Breast epithelium (tissue), 4 donors: Measurements from ENCODE around the gene GNG8. TPM values are rescaled to one million over a fixed set of nuclear protein-coding genes. Genes with fewer than 3 reads are reported as not detected.
A peak's percentile ranks its signal among the peaks of the same experiment; 100 is the strongest.

Experiments used
- DNase-seq, 2 donors: peaks; one replicate each; pipeline ENCODE4 v3.0.0-alpha.2; 2019; ENCODE audit warnings: low spot score in 2 of 2
- H3K27ac ChIP-seq, 2 donors: fragments of 200-600 bp; sonication (generic) in 1 of 2; one replicate each; pipeline ENCODE4 v1.5.1; 2016 to 2019; ENCODE audit warnings: mild to moderate bottlenecking in 1 of 2
- H3K27me3 ChIP-seq, 2 donors: fragments of 200-600 bp; sonication (generic) in 1 of 2; one replicate each; pipeline versions ENCODE4 v1.5.1 to v1.6.0; 2017 to 2019; ENCODE audit warnings: control low read depth in 1 of 2, mild to moderate bottlenecking in 1 of 2
- H3K36me3 ChIP-seq: fragments of 200-600 bp; one replicate; pipeline ENCODE4 v1.5.1; 2019
- H3K4me1 ChIP-seq, 2 donors: fragments of 200-600 bp; sonication (generic); one replicate each; pipeline ENCODE4 v1.5.1; 2016 to 2019; ENCODE audit warnings: control low read depth in 1 of 2
- H3K4me3 ChIP-seq, 3 donors: fragments of 200-600 bp; sonication (generic); 1 replicate in 2 of 3; 2 replicates in 1 of 3; pipeline ENCODE4 v1.5.1; 2016 to 2019; ENCODE audit warnings: mild to moderate bottlenecking in 3 of 3, moderate library complexity in 2 of 3
- H3K9me3 ChIP-seq, 2 donors: fragments of 200-600 bp; sonication (generic) in 1 of 2; one replicate each; pipeline ENCODE4 v1.5.1; 2016 to 2019; ENCODE audit warnings: control low read depth in 1 of 2
- POLR2A ChIP-seq: fragments of 450-650 bp; IDR thresholded peaks from one replicate; pipeline ENCODE4 v1.6.1; 2016; ENCODE audit warnings: antibody characterized with exemption, mild to moderate bottlenecking, moderate library complexity
- POLR2AphosphoS5 ChIP-seq, 3 donors: sonication (generic); formaldehyde crosslinking; IDR thresholded peaks; one replicate each; pipeline ENCODE4 v1.6.1; 2017; ENCODE audit warnings: antibody characterized with exemption in 3 of 3
- intact Hi-C: fragments of 100-400 bp; cut with DNase I; formaldehyde crosslinking; loops from one replicate; pipeline ENCODE4 v1.15.1; 2023; ENCODE audit warnings: low total_unique reads
- total RNA-seq, 3 donors: library from RNA; depleted of rRNA; stranded (reverse); fragments of >200 nt; gene quantifications; one replicate each; pipeline ENCODE4 v1.1.0, GENCODE V29; 2016
- TF ChIP-seq, protein P1 (sequence below), 3 donors: fragments of 450-650 bp; IDR thresholded peaks; one replicate each; pipeline ENCODE4 v1.5.1; 2016 to 2017; ENCODE audit warnings: antibody characterized with exemption in 3 of 3, mild to moderate bottlenecking in 3 of 3, moderate library complexity in 3 of 3

Gene GNG8
- total RNA-seq, 3 donors from 2014 or later, result not detected

DNA sequence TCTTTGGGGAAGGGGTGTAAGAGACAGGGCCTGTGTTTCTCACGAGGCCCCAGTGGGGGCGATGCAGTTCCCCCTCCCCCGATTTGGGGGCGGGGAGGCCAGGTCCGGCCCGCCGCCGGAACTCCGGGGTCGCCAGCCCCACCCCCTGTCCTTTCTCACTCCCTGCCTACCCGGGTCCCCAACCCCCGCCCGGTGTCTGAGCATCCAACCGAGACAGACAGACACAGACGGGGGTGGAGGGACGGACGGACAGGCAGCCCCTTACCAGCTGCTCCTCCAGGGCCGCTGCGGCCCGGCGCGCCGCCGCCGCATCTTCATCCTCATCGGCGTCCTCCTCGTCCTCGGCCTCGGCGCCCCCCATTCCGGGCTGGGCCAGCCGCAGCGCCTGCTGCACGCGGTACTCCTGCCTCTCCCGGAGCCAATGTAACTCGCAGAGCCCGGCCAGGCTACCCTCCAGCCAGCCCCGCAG is 24.6 kb upstream of the GNG8 start:
- H3K4me3 ChIP-seq, result peak overlapping the region; percentile 54 to 88 (median 63)
- no peak for TF ChIP-seq POLR2A
- TF ChIP-seq POLR2AphosphoS5 (IDR thresholded peaks at IDR 0.05), result no peak
- TF ChIP-seq, protein P1, sequence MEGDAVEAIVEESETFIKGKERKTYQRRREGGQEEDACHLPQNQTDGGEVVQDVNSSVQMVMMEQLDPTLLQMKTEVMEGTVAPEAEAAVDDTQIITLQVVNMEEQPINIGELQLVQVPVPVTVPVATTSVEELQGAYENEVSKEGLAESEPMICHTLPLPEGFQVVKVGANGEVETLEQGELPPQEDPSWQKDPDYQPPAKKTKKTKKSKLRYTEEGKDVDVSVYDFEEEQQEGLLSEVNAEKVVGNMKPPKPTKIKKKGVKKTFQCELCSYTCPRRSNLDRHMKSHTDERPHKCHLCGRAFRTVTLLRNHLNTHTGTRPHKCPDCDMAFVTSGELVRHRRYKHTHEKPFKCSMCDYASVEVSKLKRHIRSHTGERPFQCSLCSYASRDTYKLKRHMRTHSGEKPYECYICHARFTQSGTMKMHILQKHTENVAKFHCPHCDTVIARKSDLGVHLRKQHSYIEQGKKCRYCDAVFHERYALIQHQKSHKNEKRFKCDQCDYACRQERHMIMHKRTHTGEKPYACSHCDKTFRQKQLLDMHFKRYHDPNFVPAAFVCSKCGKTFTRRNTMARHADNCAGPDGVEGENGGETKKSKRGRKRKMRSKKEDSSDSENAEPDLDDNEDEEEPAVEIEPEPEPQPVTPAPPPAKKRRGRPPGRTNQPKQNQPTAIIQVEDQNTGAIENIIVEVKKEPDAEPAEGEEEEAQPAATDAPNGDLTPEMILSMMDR (IDR thresholded peaks at IDR 0.05), result no peak
- peaks cover 5 to 12% of the 10 kb centered on the region in 2 donors for H3K4me1 ChIP-seq
- intact Hi-C loops, result loop anchor here (5.0 kb wide), 1 partner anchor 43 kb away; no protein-coding TSS in a partner anchor
- H3K36me3 ChIP-seq, result no peaks in the 10 kb centered on the region
- peak in 1 of 2 donors; percentile 38 for DNase-seq
- H3K27ac ChIP-seq, result peak overlapping the region; percentile 67 to 82
- H3K27me3 ChIP-seq, result peaks cover 0 to 18% of the 10 kb centered on the region in 2 donors
- H3K9me3 ChIP-seq, result no peaks in the 10 kb centered on the region

DNA sequence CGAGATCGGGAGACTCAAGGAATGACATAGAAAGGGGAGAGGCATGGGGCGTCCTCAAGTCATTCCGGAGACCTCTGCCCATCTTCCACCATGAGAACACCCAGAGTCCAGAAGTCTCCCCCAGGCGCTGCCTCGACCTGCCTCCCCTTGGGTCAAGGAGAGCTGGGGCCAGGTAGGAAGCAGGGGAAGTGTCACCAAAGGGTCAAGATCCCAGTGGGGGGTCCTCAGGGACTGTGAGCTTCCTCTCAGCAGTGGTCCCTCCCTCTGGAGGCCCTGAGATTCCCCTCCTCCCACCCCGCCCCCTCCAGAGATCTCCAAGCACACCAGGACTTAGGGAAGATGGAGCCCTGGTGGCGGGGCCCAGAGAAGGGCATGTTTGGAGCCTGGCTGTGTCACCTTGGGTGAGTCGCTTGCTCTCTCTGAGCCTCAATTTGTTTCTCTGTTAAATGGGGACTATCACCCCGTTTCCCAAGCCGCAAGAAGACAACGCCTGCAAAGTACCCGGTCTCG is 24.1 kb upstream of the GNG8 start:
- TF ChIP-seq, protein P1 (IDR thresholded peaks at IDR 0.05), result no peak
- TF ChIP-seq POLR2A, result no peak
- no peak for TF ChIP-seq POLR2AphosphoS5 (IDR thresholded peaks at IDR 0.05)
- peaks cover 5 to 12% of the 10 kb centered on the region in 2 donors for H3K4me1 ChIP-seq
- peaks cover 0 to 18% of the 10 kb centered on the region in 2 donors for H3K27me3 ChIP-seq
- no peaks in the 10 kb centered on the region for H3K9me3 ChIP-seq
- H3K36me3 ChIP-seq, result no peaks in the 10 kb centered on the region
- H3K27ac ChIP-seq, result peak overlapping the region; percentile 67 to 82
- intact Hi-C loops, result loop anchor here (5.0 kb wide), 1 partner anchor 43 kb away; no protein-coding TSS in a partner anchor
- no peak for DNase-seq
- H3K4me3 ChIP-seq, result peak overlapping the region; percentile 54 to 88 (median 63)

GRCh38 chr19:46659151-46660007 is 23.4 kb upstream of the GNG8 start:
- H3K9me3 ChIP-seq, result no peaks in the 10 kb centered on the region
- no peak for DNase-seq
- peaks cover 5 to 12% of the 10 kb centered on the region in 2 donors for H3K4me1 ChIP-seq
- peak overlapping the region; percentile 38 to 50 for H3K27ac ChIP-seq
- peak overlapping the region; percentile 54 to 88 (median 63) for H3K4me3 ChIP-seq
- TF ChIP-seq POLR2AphosphoS5 (IDR thresholded peaks at IDR 0.05), result no peak
- no peaks in the 10 kb centered on the region for H3K36me3 ChIP-seq
- peaks cover 0 to 18% of the 10 kb centered on the region in 2 donors for H3K27me3 ChIP-seq
- intact Hi-C loops, result loop anchor here (5.0 kb wide), 1 partner anchor 42 kb away; no protein-coding TSS in a partner anchor

DNA sequence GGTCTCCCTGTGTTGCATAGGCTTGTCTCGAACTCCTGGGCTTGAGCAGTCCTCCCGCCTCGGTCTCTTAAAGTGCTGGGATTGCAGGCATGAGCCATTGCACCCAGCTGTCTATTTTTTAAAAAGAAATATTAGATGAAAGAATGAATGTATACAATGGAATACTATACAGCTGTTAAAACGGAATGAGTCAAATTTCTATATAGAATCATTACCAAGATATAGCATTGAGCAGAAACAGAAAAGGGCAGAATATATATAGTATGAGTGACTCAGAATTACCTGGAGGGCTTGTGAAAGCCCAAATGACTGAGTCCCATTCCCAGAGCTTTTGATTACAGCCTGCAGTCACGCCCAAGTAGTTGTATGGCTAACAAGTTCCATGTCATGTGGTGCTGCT is 20.5 kb upstream of the GNG8 start:
- Histone ChIP-seq H3K4me3 (no peak overlapping the region), H3K27ac (no peak overlapping the region), H3K36me3 (no peaks in the 10 kb centered on the region), H3K4me1 (peaks cover 5 to 12% of the 10 kb centered on the region in 2 donors), H3K9me3 (no peaks in the 10 kb centered on the region), H3K27me3 (peaks cover 0 to 18% of the 10 kb centered on the region in 2 donors)
- intact Hi-C loops, result no loop called here
- TF ChIP-seq, protein P1 (IDR thresholded peaks at IDR 0.05), result no peak
- TF ChIP-seq POLR2A, result no peak
- no peak for TF ChIP-seq POLR2AphosphoS5 (IDR thresholded peaks at IDR 0.05)
- no peak for DNase-seq

DNA sequence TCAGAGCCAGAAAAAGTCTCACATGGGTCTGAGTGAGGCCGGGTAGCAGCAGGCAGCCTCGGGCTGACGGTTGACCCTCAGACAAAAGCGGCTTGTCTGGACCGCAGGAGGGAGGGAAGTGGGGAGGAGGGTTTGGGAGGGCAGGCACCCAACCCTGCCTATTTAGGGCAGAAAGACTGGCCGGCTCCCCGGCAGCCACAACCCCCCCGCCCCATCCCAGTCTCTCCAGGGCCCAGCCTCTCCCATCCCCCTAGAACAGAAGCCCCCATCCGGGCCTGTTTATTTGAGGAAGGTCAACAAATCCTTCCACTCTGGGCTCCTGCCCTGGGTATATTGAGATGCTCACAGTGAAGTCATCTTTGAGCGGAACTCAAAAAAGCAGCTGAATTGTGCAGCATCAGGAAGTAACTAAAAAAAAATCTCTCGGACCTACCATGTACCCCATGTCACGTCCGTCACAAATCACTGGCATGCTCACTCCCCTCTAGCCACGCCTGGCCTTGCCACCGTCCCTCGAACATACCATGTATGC is 18.7 kb upstream of the GNG8 start:
- Histone ChIP-seq H3K9me3 (no peaks in the 10 kb centered on the region), H3K4me1 (peaks cover 0 to 3% of the 10 kb centered on the region in 2 donors), H3K4me3 (no peak overlapping the region), H3K27me3 (peaks cover 0 to 18% of the 10 kb centered on the region in 2 donors), H3K27ac (no peak overlapping the region), H3K36me3 (no peaks in the 10 kb centered on the region)
- intact Hi-C loops, result no loop called here
- no peak for DNase-seq
- TF ChIP-seq, protein P1 (IDR thresholded peaks at IDR 0.05), result no peak
